ENCODE results near the gene ZP1.

The ZP1 gene

DNA sequence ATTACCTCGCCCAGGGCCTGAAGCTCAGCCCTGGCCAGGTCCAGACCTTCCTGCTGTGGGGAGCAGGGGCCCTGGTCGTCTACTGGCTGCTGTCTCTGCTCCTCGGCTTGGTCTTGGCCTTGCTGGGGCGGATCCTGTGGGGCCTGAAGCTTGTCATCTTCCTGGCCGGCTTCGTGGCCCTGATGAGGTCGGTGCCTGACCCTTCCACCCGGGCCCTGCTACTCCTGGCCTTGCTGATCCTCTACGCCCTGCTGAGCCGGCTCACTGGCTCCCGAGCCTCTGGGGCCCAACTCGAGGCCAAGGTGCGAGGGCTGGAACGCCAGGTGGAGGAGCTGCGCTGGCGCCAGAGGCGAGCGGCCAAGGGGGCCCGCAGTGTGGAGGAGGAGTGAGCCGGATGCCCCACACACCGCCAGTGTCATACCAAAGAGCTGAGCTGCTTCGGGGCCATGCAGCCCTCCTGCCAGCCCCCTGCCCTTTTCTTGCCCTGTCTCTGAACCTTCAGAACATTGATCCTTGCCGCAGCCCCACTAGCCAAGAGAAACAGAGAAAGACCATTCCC lies 54.5 kb downstream of the ZP1 start:
- H3K9ac ChIP-seq (ENCODE audit: low read length in 2 of 2) = no peak overlapping the region
- no peak overlapping the region for H3K27ac ChIP-seq (ENCODE audit: low read length)
- peaks cover 20 to 28% of the 10 kb centered on the region in 2 donors for H3K27me3 ChIP-seq (ENCODE audit: control insufficient read depth in 1 of 2, insufficient read depth in 2 of 2, low read length in 2 of 2)
- no peak overlapping the region for H3K4me3 ChIP-seq (ENCODE audit: low read length in 2 of 2)
- H3K4me1 ChIP-seq (ENCODE audit: control insufficient read depth, insufficient read depth, low read length) = peaks cover 32% of the 10 kb centered on the region
- H3K36me3 ChIP-seq (ENCODE audit: control insufficient read depth in 2 of 2, insufficient read depth in 2 of 2, low read length in 2 of 2) = peaks cover 35 to 39% of the 10 kb centered on the region in 2 donors
- no peaks in the 10 kb centered on the region for H3K9me3 ChIP-seq (ENCODE audit: control insufficient read depth in 2 of 2, low read length in 2 of 2)

DNA sequence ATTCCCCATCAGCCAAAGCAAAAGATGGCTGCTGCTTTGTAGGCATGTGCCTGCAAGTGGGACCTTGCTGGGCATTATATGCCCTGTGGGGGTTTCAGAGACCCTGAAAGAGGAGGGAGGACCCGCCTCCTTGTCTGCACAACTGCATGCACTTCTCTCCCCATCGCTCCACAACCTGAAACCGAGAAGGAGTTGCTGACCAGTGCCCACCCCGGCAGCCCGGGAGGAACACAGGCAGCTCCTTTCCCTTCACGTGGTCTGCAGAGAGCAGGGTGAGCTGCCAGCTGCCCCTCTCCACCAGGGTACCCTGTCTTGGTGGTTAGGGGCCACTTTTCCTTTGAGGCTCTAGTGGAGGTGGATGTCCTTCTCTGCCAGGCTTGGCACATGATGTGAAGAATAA lies 55.6 kb downstream of the ZP1 start:
- no peak overlapping the region for H3K27ac ChIP-seq (ENCODE audit: low read length)
- H3K4me3 ChIP-seq (ENCODE audit: low read length in 2 of 2) = no peak overlapping the region
- H3K4me1 ChIP-seq (ENCODE audit: control insufficient read depth, insufficient read depth, low read length) = peaks cover 30% of the 10 kb centered on the region
- H3K27me3 ChIP-seq (ENCODE audit: control insufficient read depth in 1 of 2, insufficient read depth in 2 of 2, low read length in 2 of 2) = peaks cover 23 to 31% of the 10 kb centered on the region in 2 donors
- H3K36me3 ChIP-seq (ENCODE audit: control insufficient read depth in 2 of 2, insufficient read depth in 2 of 2, low read length in 2 of 2) = peaks cover 35 to 39% of the 10 kb centered on the region in 2 donors
- H3K9me3 ChIP-seq (ENCODE audit: control insufficient read depth in 2 of 2, low read length in 2 of 2) = no peaks in the 10 kb centered on the region
- no peak overlapping the region for H3K9ac ChIP-seq (ENCODE audit: low read length in 2 of 2)

DNA sequence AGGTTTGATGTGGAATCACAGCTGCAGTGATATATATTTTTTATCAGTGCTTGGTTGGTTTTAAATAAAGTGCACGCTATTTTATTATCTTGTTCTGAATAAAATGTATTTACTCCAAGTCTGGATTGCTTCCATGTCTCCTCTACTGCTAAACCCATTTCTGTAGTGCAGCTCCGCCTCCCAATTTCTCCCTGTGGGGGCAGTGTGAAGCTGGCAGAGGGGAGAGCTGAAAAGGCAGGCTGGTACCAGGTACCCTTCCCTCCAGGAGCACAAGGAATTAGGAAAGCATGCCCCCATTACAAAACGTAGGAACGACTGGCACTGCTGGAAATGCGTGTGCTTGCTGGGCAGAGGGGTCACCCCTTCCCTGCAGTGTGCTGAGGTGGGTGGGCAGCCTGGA lies 56.0 kb downstream of the ZP1 start:
- H3K9ac ChIP-seq (ENCODE audit: low read length in 2 of 2) = peak overlapping the region in 1 of 2 donors; percentile 5
- peaks cover 23 to 35% of the 10 kb centered on the region in 2 donors for H3K27me3 ChIP-seq (ENCODE audit: control insufficient read depth in 1 of 2, insufficient read depth in 2 of 2, low read length in 2 of 2)
- H3K4me1 ChIP-seq (ENCODE audit: control insufficient read depth, insufficient read depth, low read length) = peaks cover 30% of the 10 kb centered on the region
- H3K27ac ChIP-seq (ENCODE audit: low read length) = no peak overlapping the region
- no peaks in the 10 kb centered on the region for H3K9me3 ChIP-seq (ENCODE audit: control insufficient read depth in 2 of 2, low read length in 2 of 2)
- no peak overlapping the region for H3K4me3 ChIP-seq (ENCODE audit: low read length in 2 of 2)
- peaks cover 35 to 39% of the 10 kb centered on the region in 2 donors for H3K36me3 ChIP-seq (ENCODE audit: control insufficient read depth in 2 of 2, insufficient read depth in 2 of 2, low read length in 2 of 2)

DNA sequence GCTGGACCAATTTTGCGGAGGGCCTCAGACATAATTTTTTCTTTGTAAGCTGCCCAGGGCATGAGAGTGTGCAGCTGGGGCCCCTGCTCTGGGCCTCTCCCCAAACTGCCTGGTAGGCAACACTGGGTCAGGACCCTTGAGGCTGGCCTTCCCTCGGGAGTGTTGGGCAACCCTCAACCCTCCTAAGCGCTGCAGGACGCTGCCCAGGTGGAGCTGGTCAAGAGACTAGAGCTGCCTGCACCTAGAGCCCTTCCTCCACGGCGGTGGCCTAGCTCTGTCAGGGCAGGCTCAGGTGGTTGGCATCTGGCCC lies 56.4 kb downstream of the ZP1 start:
- peaks cover 23 to 35% of the 10 kb centered on the region in 2 donors for H3K27me3 ChIP-seq (ENCODE audit: control insufficient read depth in 1 of 2, insufficient read depth in 2 of 2, low read length in 2 of 2)
- H3K9me3 ChIP-seq (ENCODE audit: control insufficient read depth in 2 of 2, low read length in 2 of 2) = no peaks in the 10 kb centered on the region
- no peak overlapping the region for H3K9ac ChIP-seq (ENCODE audit: low read length in 2 of 2)
- peak overlapping the region; percentile 50 to 69 for H3K4me3 ChIP-seq (ENCODE audit: low read length in 2 of 2)
- H3K4me1 ChIP-seq (ENCODE audit: control insufficient read depth, insufficient read depth, low read length) = peaks cover 29% of the 10 kb centered on the region
- H3K27ac ChIP-seq (ENCODE audit: low read length) = no peak overlapping the region
- peaks cover 35 to 39% of the 10 kb centered on the region in 2 donors for H3K36me3 ChIP-seq (ENCODE audit: control insufficient read depth in 2 of 2, insufficient read depth in 2 of 2, low read length in 2 of 2)

DNA sequence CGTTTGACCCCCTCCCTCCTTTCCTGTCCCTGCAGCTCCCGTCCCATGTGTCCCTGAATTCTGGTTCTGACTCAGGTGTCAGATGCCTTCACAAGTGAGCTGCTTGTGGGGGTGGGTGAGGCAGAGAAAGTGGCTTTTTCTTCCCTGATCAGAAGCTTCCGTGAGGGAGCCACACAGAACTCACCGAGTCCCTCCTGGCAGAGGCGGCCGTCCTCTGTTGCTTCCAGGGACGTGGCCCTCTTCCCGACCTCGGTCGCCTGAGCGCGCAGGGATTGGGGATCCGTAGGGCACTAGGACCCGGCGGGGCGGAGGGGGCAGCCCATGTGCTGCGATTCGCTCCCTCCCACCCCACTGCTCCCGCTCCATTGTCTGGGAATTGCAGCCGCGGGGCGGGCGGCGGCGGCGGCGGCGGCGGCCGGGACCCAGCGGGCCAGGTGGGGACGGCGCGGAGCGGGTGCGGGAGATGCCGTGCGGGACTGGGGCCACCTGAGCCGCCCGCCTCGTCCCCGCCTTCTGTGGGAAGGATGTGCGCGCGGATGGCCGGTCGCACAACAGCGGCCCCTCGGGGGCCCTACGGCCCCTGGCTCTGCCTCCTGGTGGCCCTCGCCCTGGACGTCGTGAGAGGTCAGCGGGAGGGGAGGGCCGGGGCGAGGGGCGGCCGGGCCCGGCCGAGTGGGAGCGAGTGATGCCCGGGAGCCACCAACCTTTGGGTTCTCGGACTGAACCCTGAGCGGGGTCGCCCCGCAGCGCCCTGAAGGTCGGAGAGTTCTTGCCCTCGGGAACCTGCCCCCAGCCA lies 57.0 kb downstream of the ZP1 start, which contains the start of gene TMEM132A:
Gene TMEM132A, plus strand, starts transcription at position 351 of the 796 bp plus-strand sequence. Its CDS starts 174 bp downstream, at position 525.
- H3K27ac ChIP-seq (ENCODE audit: low read length) = no peak within 1 kb of the TSS

More for the DNA sequence above, 57.0 kb downstream of the ZP1 start, which contains the start of gene TMEM132A:
- Histone ChIP-seq H3K4me3 (ENCODE audit: low read length in 2 of 2) (peak within 1 kb of the TSS; percentile 50 to 69), H3K36me3 (ENCODE audit: control insufficient read depth in 2 of 2, insufficient read depth in 2 of 2, low read length in 2 of 2) (peaks cover 35 to 37% of the 10 kb centered on the region in 2 donors), H3K9ac (ENCODE audit: low read length in 2 of 2) (peak within 1 kb of the TSS; percentile 31 to 36), H3K9me3 (ENCODE audit: control insufficient read depth in 2 of 2, low read length in 2 of 2) (no peaks in the 10 kb centered on the region), H3K4me1 (ENCODE audit: control insufficient read depth, insufficient read depth, low read length) (peaks cover 26% of the 10 kb centered on the region), H3K27me3 (ENCODE audit: control insufficient read depth in 1 of 2, insufficient read depth in 2 of 2, low read length in 2 of 2) (peaks cover 23 to 35% of the 10 kb centered on the region in 2 donors)
